ENCODE data around the gene ZNF485.

ZNF485 gene

DNA sequence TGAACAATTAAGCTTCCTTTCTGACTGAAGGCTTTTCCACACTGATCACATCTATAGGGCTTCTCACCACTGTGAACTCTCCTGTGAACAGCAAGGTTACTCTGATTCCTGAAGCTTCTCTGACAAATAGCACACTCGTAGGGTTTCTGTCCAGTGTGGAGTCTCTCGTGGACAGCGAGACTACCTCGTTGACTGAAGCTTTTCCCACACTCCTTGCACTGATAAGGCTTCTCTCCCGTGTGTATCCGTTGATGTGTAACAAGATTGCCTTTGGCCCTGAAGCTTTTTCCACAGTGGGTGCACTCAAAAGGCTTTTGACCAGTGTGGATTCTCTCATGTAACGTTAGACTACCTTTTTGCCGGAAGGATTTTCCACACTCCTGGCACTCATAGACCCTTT is 38.0 kb downstream of the ZNF485 start:
- Histone ChIP-seq H3K27me3 (ENCODE audit: control insufficient read depth in 1 of 2, insufficient read depth in 2 of 2, low read length in 2 of 2) (no peaks in the 10 kb centered on the region), H3K27ac (ENCODE audit: low read length) (no peak overlapping the region), H3K36me3 (ENCODE audit: control insufficient read depth in 2 of 2, insufficient read depth in 2 of 2, low read length in 2 of 2) (peaks cover 33 to 37% of the 10 kb centered on the region in 2 donors), H3K4me1 (ENCODE audit: control insufficient read depth, insufficient read depth, low read length) (peaks cover 16% of the 10 kb centered on the region), H3K4me3 (ENCODE audit: low read length in 2 of 2) (peak overlapping the region in 1 of 2 donors; percentile 61), H3K9me3 (ENCODE audit: control insufficient read depth in 2 of 2, low read length in 2 of 2) (peaks cover 46 to 50% of the 10 kb centered on the region in 2 donors), H3K9ac (ENCODE audit: low read length in 2 of 2) (no peak overlapping the region)

DNA sequence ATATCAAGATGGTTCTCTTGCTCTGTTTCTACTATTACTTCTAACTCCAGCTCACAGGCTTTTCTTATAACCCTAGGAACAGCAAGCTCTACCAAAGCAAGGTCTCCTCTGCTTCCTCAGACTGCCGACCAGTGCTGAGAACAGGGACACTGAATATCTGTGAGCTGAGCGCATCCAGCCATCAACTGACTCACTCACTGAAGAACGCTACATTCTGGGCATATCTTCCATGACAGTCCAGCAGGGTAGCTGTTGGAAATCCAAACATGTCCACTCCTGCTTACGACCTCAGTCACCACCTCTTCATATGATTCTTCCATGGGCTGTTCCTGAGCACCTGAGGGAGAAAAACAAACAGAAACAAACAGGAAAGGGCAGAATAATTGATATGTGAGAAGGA is 39.6 kb downstream of the ZNF485 start:
- Histone ChIP-seq H3K4me1 (ENCODE audit: control insufficient read depth, insufficient read depth, low read length) (peaks cover 21% of the 10 kb centered on the region), H3K9ac (ENCODE audit: low read length in 2 of 2) (no peak overlapping the region), H3K4me3 (ENCODE audit: low read length in 2 of 2) (peak overlapping the region in 1 of 2 donors; percentile 37), H3K27ac (ENCODE audit: low read length) (no peak overlapping the region), H3K27me3 (ENCODE audit: control insufficient read depth in 1 of 2, insufficient read depth in 2 of 2, low read length in 2 of 2) (no peaks in the 10 kb centered on the region), H3K36me3 (ENCODE audit: control insufficient read depth in 2 of 2, insufficient read depth in 2 of 2, low read length in 2 of 2) (peaks cover 33 to 37% of the 10 kb centered on the region in 2 donors), H3K9me3 (ENCODE audit: control insufficient read depth in 2 of 2, low read length in 2 of 2) (peaks cover 46 to 50% of the 10 kb centered on the region in 2 donors)

DNA sequence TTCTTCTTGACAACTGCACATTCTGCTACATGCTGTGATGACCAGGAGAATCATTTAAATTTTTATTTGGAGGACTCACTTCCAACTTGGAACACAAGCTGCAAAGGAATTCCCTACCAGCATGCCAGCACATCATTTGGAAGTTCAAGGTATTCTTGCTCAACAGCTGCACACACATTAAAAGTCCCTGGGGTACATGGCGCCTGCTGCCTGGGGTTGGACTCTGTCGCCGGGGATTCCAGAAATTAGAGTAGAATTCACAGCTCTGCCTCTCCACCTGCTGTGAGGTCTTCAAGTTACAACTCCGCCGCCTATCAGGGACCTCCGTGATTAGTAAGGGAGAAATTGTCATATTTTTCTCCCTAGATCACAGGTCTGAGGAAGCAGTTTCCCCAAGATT is 41.3 kb downstream of the ZNF485 start:
- no peak overlapping the region for H3K27ac ChIP-seq (ENCODE audit: low read length)
- H3K9ac ChIP-seq (ENCODE audit: low read length in 2 of 2): peak overlapping the region in 1 of 2 donors; percentile 84
- H3K4me1 ChIP-seq (ENCODE audit: control insufficient read depth, insufficient read depth, low read length): peaks cover 21% of the 10 kb centered on the region
- H3K4me3 ChIP-seq (ENCODE audit: low read length in 2 of 2): peak overlapping the region; percentile 86 to 89
- H3K36me3 ChIP-seq (ENCODE audit: control insufficient read depth in 2 of 2, insufficient read depth in 2 of 2, low read length in 2 of 2): peaks cover 33% of the 10 kb centered on the region in 2 donors
- peaks cover 35% of the 10 kb centered on the region in 2 donors for H3K9me3 ChIP-seq (ENCODE audit: control insufficient read depth in 2 of 2, low read length in 2 of 2)
- no peaks in the 10 kb centered on the region for H3K27me3 ChIP-seq (ENCODE audit: control insufficient read depth in 1 of 2, insufficient read depth in 2 of 2, low read length in 2 of 2)

DNA sequence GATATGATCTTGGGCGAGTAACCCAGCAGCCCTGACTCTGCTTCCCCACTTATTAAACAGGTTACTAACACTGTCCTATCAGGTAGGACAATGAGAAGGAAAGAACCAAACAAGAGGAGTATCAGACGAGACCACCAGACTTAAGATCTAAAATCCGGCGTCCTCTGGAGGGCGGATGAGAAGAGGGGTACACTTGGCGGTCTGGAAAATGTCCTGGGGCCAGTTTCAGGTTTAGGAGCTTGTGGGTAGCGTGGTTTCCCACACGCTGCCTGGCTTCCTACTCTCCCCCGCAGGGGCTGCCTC is 41.8 kb downstream of the ZNF485 start:
- H3K4me3 ChIP-seq (ENCODE audit: low read length in 2 of 2): peak overlapping the region; percentile 86 to 89
- H3K27ac ChIP-seq (ENCODE audit: low read length): no peak overlapping the region
- H3K4me1 ChIP-seq (ENCODE audit: control insufficient read depth, insufficient read depth, low read length): peaks cover 21% of the 10 kb centered on the region
- H3K9ac ChIP-seq (ENCODE audit: low read length in 2 of 2): peak overlapping the region; percentile 75 to 84
- peaks cover 30 to 33% of the 10 kb centered on the region in 2 donors for H3K9me3 ChIP-seq (ENCODE audit: control insufficient read depth in 2 of 2, low read length in 2 of 2)
- peaks cover 30% of the 10 kb centered on the region in 2 donors for H3K36me3 ChIP-seq (ENCODE audit: control insufficient read depth in 2 of 2, insufficient read depth in 2 of 2, low read length in 2 of 2)
- no peaks in the 10 kb centered on the region for H3K27me3 ChIP-seq (ENCODE audit: control insufficient read depth in 1 of 2, insufficient read depth in 2 of 2, low read length in 2 of 2)

DNA sequence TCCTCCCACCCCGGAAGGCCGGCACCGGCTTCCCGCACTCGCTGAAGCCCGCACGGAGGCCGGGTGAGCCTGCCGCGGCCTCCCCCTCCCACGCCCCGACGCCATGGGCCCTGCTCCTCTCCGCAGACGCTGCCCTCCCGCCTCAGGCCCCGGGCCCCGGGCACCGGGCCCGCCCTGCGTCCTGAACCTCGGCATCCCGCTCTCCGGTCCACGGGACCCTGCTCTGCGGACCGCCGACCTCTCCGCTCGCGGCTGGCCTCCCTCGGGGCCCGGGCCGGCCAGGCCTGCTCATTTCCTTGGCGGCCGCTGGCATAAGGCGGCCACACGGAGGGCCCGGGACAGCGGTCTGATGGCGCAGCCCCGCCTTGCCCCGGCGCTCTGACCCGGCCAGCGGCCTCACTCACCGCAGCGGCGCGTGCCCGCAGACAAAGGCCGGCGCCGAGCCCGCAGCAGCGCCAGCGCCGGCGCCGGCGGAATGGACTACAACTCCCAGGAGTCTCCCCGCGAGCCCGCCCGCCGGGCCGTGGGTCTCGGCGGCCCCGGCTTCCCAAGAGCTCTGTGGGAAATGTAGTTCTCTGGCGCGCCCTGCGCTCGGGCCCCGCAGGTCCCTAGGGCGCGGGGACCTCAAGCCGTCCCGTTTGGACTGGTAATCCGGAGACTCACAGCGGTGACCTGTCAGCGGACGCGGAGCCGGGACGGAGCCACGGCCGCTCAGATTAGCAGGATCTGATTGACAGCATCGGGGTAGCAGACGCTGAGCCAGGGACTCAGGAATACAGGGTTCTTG is 42.4 kb downstream of the ZNF485 start, which contains the start of gene ZNF32:
ZNF32 (minus strand) TSS at position 484 of the 787 bp plus-strand sequence. CDS start 2,748 bp downstream, outside the sequence.
- Histone ChIP-seq H3K9ac (ENCODE audit: low read length in 2 of 2) (peak within 1 kb of the TSS; percentile 75 to 84), H3K4me1 (ENCODE audit: control insufficient read depth, insufficient read depth, low read length) (peaks cover 21% of the 10 kb centered on the region), H3K4me3 (ENCODE audit: low read length in 2 of 2) (peak within 1 kb of the TSS; percentile 86 to 89)

DNA sequence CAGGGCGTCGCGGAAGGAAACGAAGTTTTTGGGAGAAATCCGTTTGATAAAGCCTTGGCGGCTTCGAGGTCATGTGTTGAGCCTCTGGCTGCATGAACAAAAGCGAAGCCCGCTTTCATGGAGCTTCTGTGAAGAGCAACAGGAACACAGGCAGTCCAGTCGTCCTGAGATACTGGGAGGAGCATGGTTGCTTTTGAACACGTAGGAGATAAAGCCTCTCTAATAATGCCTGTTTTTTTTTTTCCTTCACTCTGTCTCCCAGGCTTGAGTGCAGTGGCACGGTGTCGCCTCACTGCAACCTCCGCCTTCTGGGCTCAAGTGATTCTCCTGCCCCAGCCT is 42.9 kb downstream of the ZNF485 start:
- H3K36me3 ChIP-seq (ENCODE audit: control insufficient read depth in 2 of 2, insufficient read depth in 2 of 2, low read length in 2 of 2): peaks cover 19 to 20% of the 10 kb centered on the region in 2 donors
- peak overlapping the region; percentile 75 to 84 for H3K9ac ChIP-seq (ENCODE audit: low read length in 2 of 2)
- H3K4me3 ChIP-seq (ENCODE audit: low read length in 2 of 2): peak overlapping the region; percentile 86 to 89
- H3K4me1 ChIP-seq (ENCODE audit: control insufficient read depth, insufficient read depth, low read length): peaks cover 21% of the 10 kb centered on the region
- no peaks in the 10 kb centered on the region for H3K27me3 ChIP-seq (ENCODE audit: control insufficient read depth in 1 of 2, insufficient read depth in 2 of 2, low read length in 2 of 2)
- H3K9me3 ChIP-seq (ENCODE audit: control insufficient read depth in 2 of 2, low read length in 2 of 2): peaks cover 20 to 23% of the 10 kb centered on the region in 2 donors
- H3K27ac ChIP-seq (ENCODE audit: low read length): peak overlapping the region; percentile 62

More for the DNA sequence above, 42.4 kb downstream of the ZNF485 start, which contains the start of gene ZNF32:
- Histone ChIP-seq H3K27ac (ENCODE audit: low read length) (peak within 1 kb of the TSS; percentile 62), H3K9me3 (ENCODE audit: control insufficient read depth in 2 of 2, low read length in 2 of 2) (peaks cover 25 to 28% of the 10 kb centered on the region in 2 donors), H3K27me3 (ENCODE audit: control insufficient read depth in 1 of 2, insufficient read depth in 2 of 2, low read length in 2 of 2) (no peaks in the 10 kb centered on the region), H3K36me3 (ENCODE audit: control insufficient read depth in 2 of 2, insufficient read depth in 2 of 2, low read length in 2 of 2) (peaks cover 24 to 25% of the 10 kb centered on the region in 2 donors)

DNA sequence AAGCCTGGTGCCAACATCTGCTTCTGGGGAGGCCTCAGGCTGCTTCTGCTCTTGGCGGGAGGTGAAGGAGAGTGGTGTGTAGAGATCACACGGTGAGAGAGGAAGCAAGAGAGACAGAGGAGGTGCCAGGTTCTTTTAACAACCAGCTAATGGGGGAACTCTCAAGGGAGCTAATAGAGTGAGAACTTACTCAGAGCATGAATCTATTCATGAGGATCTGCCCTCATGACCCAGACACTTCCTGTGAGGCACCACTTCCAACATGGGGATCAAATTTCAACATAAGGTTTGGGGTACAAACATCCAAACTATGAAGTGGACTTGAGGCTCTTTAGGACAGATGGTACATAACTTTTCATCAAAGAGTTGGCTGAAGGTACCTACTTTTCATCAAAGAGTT is 47.5 kb downstream of the ZNF485 start:
- Histone ChIP-seq H3K36me3 (ENCODE audit: control insufficient read depth in 2 of 2, insufficient read depth in 2 of 2, low read length in 2 of 2) (no peaks in the 10 kb centered on the region), H3K27me3 (ENCODE audit: control insufficient read depth in 1 of 2, insufficient read depth in 2 of 2, low read length in 2 of 2) (no peaks in the 10 kb centered on the region), H3K9ac (ENCODE audit: low read length in 2 of 2) (no peak overlapping the region), H3K9me3 (ENCODE audit: control insufficient read depth in 2 of 2, low read length in 2 of 2) (no peaks in the 10 kb centered on the region), H3K4me1 (ENCODE audit: control insufficient read depth, insufficient read depth, low read length) (peaks cover 11% of the 10 kb centered on the region), H3K4me3 (ENCODE audit: low read length in 2 of 2) (no peak overlapping the region), H3K27ac (ENCODE audit: low read length) (no peak overlapping the region)

DNA sequence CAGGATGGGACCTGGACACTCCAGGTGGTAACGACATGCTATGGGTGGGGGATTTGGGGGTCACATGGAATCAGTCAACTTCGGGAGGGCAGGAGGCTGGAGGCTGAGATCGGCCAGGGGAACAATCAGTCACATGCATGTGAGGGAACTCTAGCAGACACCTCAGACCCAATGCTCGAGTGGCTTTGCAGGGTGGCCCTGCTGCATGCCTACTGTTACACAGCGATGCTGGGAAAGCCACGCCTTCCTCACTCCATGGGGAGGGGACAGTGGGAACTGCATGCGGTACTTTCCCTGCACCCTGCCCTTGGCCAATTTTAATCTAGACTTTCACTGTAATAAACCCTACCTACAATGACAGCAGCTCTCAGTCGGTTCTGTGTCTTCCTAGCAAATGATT is 49.1 kb downstream of the ZNF485 start:
- H3K27ac ChIP-seq (ENCODE audit: low read length): no peak overlapping the region
- no peaks in the 10 kb centered on the region for H3K9me3 ChIP-seq (ENCODE audit: control insufficient read depth in 2 of 2, low read length in 2 of 2)
- H3K9ac ChIP-seq (ENCODE audit: low read length in 2 of 2): no peak overlapping the region
- H3K4me3 ChIP-seq (ENCODE audit: low read length in 2 of 2): no peak overlapping the region
- H3K36me3 ChIP-seq (ENCODE audit: control insufficient read depth in 2 of 2, insufficient read depth in 2 of 2, low read length in 2 of 2): no peaks in the 10 kb centered on the region
- H3K27me3 ChIP-seq (ENCODE audit: control insufficient read depth in 1 of 2, insufficient read depth in 2 of 2, low read length in 2 of 2): no peaks in the 10 kb centered on the region
- no peaks in the 10 kb centered on the region for H3K4me1 ChIP-seq (ENCODE audit: control insufficient read depth, insufficient read depth, low read length)

DNA sequence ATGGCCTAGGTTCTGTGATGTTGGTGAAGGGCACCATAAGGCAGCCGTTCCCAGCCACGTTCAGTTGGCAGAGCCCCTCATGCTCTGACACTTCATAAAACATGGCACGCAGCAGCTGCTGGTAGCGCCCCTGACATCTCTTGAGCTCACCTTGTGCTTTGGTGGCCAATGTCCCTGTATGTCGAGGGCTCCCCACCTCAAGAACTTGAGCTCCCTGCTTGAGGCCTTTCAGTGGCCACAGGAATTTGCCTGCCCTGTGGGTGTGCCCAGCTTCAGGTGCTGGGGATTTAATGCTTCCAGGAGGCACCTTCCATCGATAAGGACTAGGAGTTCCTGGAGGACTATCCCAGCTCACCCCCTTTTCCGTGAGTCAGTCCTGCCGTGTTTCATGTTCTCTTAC is 52.0 kb downstream of the ZNF485 start:
- H3K9ac ChIP-seq (ENCODE audit: low read length in 2 of 2): no peak overlapping the region
- H3K27ac ChIP-seq (ENCODE audit: low read length): no peak overlapping the region
- H3K36me3 ChIP-seq (ENCODE audit: control insufficient read depth in 2 of 2, insufficient read depth in 2 of 2, low read length in 2 of 2): no peaks in the 10 kb centered on the region
- no peak overlapping the region for H3K4me3 ChIP-seq (ENCODE audit: low read length in 2 of 2)
- H3K4me1 ChIP-seq (ENCODE audit: control insufficient read depth, insufficient read depth, low read length): no peaks in the 10 kb centered on the region
- no peaks in the 10 kb centered on the region for H3K27me3 ChIP-seq (ENCODE audit: control insufficient read depth in 1 of 2, insufficient read depth in 2 of 2, low read length in 2 of 2)
- no peaks in the 10 kb centered on the region for H3K9me3 ChIP-seq (ENCODE audit: control insufficient read depth in 2 of 2, low read length in 2 of 2)

DNA sequence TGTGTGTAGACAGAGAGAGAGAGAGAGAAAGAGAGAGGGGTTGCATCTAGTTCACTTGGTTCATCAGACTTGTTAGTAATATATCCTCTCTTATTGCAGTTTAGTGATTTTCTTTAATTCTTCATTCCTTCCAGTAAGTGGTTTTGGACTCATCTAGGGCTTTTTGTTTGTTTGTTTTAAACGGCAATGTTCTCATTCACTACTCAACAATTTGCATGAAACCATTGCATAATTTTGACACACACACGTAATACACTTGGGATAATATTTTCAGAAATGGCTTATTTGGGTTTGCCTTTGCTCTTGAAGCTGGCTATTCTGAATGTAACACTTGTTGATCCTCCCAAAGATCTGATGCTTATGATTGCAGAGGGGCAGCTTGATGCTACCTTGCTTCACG is 58.8 kb downstream of the ZNF485 start:
- no peaks in the 10 kb centered on the region for H3K36me3 ChIP-seq (ENCODE audit: control insufficient read depth in 2 of 2, insufficient read depth in 2 of 2, low read length in 2 of 2)
- H3K4me3 ChIP-seq (ENCODE audit: low read length in 2 of 2): no peak overlapping the region
- H3K27me3 ChIP-seq (ENCODE audit: control insufficient read depth in 1 of 2, insufficient read depth in 2 of 2, low read length in 2 of 2): peaks cover 13 to 24% of the 10 kb centered on the region in 2 donors
- H3K4me1 ChIP-seq (ENCODE audit: control insufficient read depth, insufficient read depth, low read length): no peaks in the 10 kb centered on the region
- no peak overlapping the region for H3K9ac ChIP-seq (ENCODE audit: low read length in 2 of 2)
- no peak overlapping the region for H3K27ac ChIP-seq (ENCODE audit: low read length)
- H3K9me3 ChIP-seq (ENCODE audit: control insufficient read depth in 2 of 2, low read length in 2 of 2): peaks cover 0 to 3% of the 10 kb centered on the region in 2 donors

DNA sequence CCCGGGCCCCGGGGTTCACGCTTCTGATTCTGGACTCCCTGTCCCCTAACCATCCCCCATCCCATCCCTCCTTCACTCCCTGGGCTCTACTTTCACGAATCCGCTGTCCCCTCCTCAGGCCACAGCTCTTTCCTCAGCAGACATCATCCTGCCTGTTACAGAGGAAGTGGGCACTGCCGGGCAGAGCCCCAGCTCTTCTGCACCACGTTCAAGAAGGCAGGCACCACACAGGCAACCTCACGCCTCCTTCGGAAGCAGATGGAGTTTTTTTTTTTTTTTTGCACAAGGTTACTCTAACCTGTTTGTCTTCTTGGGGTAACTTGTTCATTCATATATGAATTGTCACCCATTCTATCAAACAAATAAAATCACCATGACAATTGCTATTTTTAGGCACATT is 60.3 kb downstream of the ZNF485 start:
- Histone ChIP-seq H3K27ac (ENCODE audit: low read length) (no peak overlapping the region), H3K9ac (ENCODE audit: low read length in 2 of 2) (no peak overlapping the region), H3K27me3 (ENCODE audit: control insufficient read depth in 1 of 2, insufficient read depth in 2 of 2, low read length in 2 of 2) (peaks cover 20 to 30% of the 10 kb centered on the region in 2 donors), H3K4me1 (ENCODE audit: control insufficient read depth, insufficient read depth, low read length) (no peaks in the 10 kb centered on the region), H3K9me3 (ENCODE audit: control insufficient read depth in 2 of 2, low read length in 2 of 2) (peaks cover 0 to 3% of the 10 kb centered on the region in 2 donors), H3K36me3 (ENCODE audit: control insufficient read depth in 2 of 2, insufficient read depth in 2 of 2, low read length in 2 of 2) (no peaks in the 10 kb centered on the region), H3K4me3 (ENCODE audit: low read length in 2 of 2) (no peak overlapping the region)

Data from stomach smooth muscle (tissue), 2 donors.